GM12892 (cell line): Measurements from ENCODE around the gene ST6GALNAC4.

Source experiments
- DNase-seq: peaks from one replicate; pipeline ENCODE4 v3.0.0; 2011; ENCODE audit not compliant: insufficient read length
- FAIRE-seq: peaks from 2 replicates; lab custom pipeline; 2011; peaks lifted over from hg19 to GRCh38; lab: Jason Lieb, UNC
- POLR2A ChIP-seq: IDR thresholded peaks from 2 replicates; pipeline ENCODE4 v1.6.1; 2011; ENCODE audit warnings: low read depth, low read length, control low read depth
- POLR2AphosphoS5 ChIP-seq: IDR thresholded peaks from 2 replicates; pipeline ENCODE4 v1.6.1; 2011; ENCODE audit warnings: low read depth, low read length, control low read depth
- TAF1 ChIP-seq: IDR thresholded peaks from 2 replicates; pipeline ENCODE4 v1.6.1; 2011; ENCODE audit warnings: low read depth, mild to moderate bottlenecking, control low read depth, low read length, borderline replicate concordance

The ST6GALNAC4 gene

DNA sequence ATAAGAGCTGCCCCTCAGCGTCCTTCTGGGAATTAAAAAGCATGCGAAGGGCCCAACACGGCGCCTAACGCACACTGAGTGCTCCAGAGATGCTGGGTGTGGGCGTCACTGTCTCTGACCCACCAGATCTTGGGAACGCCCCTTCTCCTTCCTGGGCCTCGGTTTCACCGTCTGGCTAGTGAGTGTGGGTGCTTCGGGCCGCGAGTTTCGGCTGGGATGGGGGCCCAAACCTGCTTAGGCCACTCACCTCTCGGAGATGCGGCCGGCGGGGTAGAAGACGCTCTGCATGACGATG lies 10.0 kb upstream of the ST6GALNAC4 start:
- no peak for DNase-seq
- no peak for FAIRE-seq
- no peak for TF ChIP-seq POLR2A
- no peak for TF ChIP-seq POLR2AphosphoS5
- TF ChIP-seq TAF1: no peak

GRCh38 chr9:127925959-127926905 lies 9.4 kb upstream of the ST6GALNAC4 start:
- DNase-seq (no peak), FAIRE-seq (no peak)
- TF ChIP-seq POLR2AphosphoS5: no peak
- TF ChIP-seq TAF1: no peak
- no peak for TF ChIP-seq POLR2A

DNA sequence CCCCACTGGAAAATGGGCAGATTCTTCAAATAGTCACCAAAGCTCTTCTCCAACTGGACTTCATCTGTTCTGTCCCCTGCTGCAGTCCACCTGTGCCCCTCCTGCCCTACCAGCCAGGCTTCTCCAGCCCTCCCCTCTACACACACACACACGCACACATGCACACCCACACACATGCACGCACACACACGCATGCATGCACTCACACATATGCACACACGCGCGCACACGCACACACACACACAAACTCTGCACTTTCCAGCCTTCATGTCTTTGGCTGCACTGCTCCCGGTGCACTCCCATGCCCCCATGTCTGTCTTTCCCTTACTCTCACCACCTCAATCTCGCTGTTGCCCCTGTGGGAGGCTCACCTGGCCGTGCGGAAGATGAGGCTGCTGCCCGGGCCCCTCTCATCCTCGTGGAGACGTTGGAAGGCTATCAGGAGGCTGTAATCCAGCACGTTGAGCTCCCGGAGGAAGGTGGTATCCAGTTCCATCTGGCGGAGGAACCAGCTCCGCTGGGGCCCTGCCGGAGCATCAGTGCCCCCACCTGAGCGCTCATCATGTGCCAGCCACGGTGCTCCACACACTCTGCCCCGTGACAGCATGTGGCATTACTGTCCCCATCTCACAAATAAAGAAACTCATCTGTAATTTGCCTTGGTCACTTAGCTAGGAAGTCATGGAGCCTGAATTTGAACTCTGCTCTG lies 8.0 kb upstream of the ST6GALNAC4 start:
- TF ChIP-seq TAF1 (no peak), POLR2A (no peak), POLR2AphosphoS5 (no peak)
- FAIRE-seq: no peak
- DNase-seq: no peak

- DNase-seq (no peak), FAIRE-seq (no peak)
- TF ChIP-seq POLR2AphosphoS5 (no peak), TAF1 (no peak), POLR2A (no peak)
These were observed 6.9 kb upstream of the ST6GALNAC4 start for GRCh38 chr9:127923771-127924170.

DNA sequence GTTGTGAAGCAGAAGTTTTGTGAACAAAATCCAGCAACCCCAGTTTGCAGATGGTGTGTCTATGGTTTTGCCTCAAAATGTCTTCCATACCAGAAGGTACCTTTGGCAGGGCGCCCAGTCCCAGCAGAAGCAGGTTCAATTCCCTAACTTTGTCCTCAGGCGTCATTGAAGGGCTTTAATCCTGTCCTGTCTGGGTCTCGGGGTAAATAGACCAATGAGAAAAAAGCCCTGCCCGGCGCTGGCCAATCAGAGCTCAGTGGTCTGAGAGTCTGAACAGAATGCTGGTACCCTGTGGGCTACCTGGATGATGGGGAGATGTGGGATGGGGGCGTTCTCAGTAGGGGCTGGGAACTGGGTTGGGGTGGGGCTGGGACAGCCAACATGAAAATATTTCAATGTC lies 6.2 kb upstream of the ST6GALNAC4 start:
- no peak for FAIRE-seq
- no peak for DNase-seq
- TF ChIP-seq POLR2AphosphoS5 (no peak), POLR2A (no peak), TAF1 (no peak)

DNA sequence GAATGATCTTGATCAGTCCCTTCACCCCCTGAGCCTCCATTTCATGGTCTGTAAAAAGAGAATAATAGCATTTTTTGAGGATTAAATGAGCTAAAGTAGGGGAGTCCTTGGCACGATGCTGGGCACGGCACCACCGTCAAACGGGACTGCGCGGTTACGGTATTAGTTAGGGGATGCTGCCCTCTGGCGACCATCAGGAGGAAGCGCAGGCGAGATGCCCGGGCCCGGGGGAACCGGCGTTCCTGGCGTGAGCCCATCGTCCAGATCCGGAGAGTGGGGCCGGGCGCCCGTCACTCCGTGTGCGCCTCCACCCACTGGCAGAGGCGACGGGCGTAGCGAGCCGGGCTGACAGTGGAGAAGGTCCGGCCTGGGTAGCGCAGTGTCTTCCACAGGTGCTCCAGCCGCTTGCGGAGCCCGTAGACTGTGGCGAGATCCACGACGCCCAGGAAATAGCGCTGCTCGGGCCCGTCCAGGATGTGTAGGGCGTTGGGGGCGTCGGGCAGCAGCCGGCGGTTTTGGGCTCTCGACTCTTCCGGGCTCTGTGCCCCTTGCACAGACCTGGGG lies 4.8 kb upstream of the ST6GALNAC4 start:
- TF ChIP-seq POLR2A (peak; percentile 21; the same call in 1 of the 2 replicates), POLR2AphosphoS5 (no peak)
- peak; percentile 88 for FAIRE-seq
- peak; percentile 89 for DNase-seq

- no peak for DNase-seq
- TF ChIP-seq TAF1 (no peak), POLR2AphosphoS5 (no peak), POLR2A (no peak)
- FAIRE-seq: no peak
These were observed 4.0 kb upstream of the ST6GALNAC4 start for GRCh38 chr9:127920794-127921193.

GRCh38 chr9:127919253-127919815 lies 2.5 kb upstream of the ST6GALNAC4 start:
- TF ChIP-seq POLR2AphosphoS5: no peak
- TF ChIP-seq POLR2A: no peak
- no peak for TF ChIP-seq TAF1
- DNase-seq (no peak), FAIRE-seq (no peak)

DNA sequence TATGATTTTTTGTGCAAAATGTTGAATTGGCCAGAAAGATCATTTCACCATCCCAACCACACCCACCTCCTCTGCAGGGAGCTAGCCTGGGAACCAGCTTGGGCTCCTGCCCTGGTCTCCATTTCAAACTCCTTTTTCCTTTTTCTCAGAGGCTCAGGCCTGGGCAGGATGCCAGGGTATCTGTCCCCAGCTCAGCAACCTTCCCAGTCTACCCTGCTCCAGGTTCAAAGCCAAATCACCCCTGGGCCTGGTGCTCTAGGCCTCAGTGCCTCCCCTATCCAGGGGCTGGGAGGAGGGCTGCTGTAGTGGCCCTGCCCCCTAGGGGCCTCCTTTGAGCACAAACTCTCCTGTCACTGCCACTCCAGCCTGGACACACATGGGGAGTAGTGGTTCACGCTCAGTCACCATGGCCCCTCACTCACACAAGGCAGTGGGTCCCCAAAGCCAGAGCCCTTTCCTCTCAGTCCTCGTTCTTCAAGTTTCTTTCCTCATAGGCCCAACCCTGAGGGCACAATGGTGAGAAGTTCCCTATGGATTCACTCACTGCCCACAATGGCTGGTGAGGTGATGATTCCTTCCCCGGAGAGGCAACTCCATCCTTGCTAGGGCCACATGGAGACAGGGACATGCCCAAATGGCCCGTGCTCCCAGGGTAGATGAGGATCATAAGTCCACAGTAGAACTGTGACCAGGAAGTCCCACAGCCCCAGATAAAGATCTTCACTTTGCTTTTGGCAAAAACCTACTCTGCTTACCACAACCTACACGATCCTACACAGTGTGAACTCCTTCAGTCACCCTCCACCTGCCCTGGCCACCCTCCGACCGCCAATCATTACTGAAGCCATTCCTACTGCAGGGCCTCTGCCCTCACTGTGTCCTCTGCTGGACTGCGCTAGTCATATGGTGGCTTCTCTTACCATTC lies 1.6 kb upstream of the ST6GALNAC4 start:
- DNase-seq: no peak
- TF ChIP-seq POLR2A (no peak), TAF1 (no peak), POLR2AphosphoS5 (no peak)
- no peak for FAIRE-seq

- DNase-seq (no peak), FAIRE-seq (no peak)
- no peak for TF ChIP-seq POLR2AphosphoS5
- no peak for TF ChIP-seq POLR2A
- TF ChIP-seq TAF1: no peak
These were observed 762 bp upstream of the ST6GALNAC4 start for GRCh38 chr9:127917603-127918002.

- TF ChIP-seq TAF1 (no peak; the same call in 1 of the 2 replicates), POLR2A (peak; percentile 71), POLR2AphosphoS5 (peak; percentile 80)
- DNase-seq: no peak
- FAIRE-seq: peak; percentile 86
These were observed 781 bp downstream of the ST6GALNAC4 start for GRCh38 chr9:127915801-127916719.
